Subcutaneous abdominal adipose tissue (tissue), 5 donors: ENCODE measurements around the gene PSMA7.
A peak's percentile ranks its signal among the peaks of the same experiment; 100 is the strongest.
"Not testable (repeated sequence)": the region's sequence is repeated elsewhere in the genome, so short reads cannot be mapped to it uniquely, and the experiment has no call there.

ENCODE experiments used
- H3K27ac ChIP-seq: one replicate; pipeline ENCODE4 v1.7.0; 2013; ENCODE audit warnings: low read depth, mild to moderate bottlenecking, inconsistent platforms, low read length, moderate library complexity
- H3K27me3 ChIP-seq, 5 donors: one replicate each; pipeline ENCODE4 v1.7.0; 2013; ENCODE audit warnings: low read length in 5 of 5, inconsistent platforms in 1 of 5; ENCODE audit not compliant: control insufficient read depth in 5 of 5, insufficient read depth in 4 of 5
- H3K36me3 ChIP-seq, 5 donors: one replicate each; pipeline ENCODE4 v1.7.0; 2013; ENCODE audit warnings: low read length in 5 of 5; ENCODE audit not compliant: control insufficient read depth in 5 of 5, insufficient read depth in 5 of 5
- H3K4me1 ChIP-seq, 5 donors: one replicate each; pipeline ENCODE4 v1.7.0; 2013; ENCODE audit warnings: low read length in 5 of 5, mild to moderate bottlenecking in 3 of 5, moderate library complexity in 1 of 5; ENCODE audit not compliant: control insufficient read depth in 5 of 5, insufficient read depth in 5 of 5
- H3K4me3 ChIP-seq, 5 donors: one replicate each; pipeline ENCODE4 v1.7.0; 2013; ENCODE audit warnings: low read length in 5 of 5, low read depth in 1 of 5
- H3K9ac ChIP-seq, 5 donors: one replicate each; pipeline ENCODE4 v1.7.0; 2013; ENCODE audit warnings: low read length in 5 of 5, mild to moderate bottlenecking in 4 of 5, moderate library complexity in 3 of 5
- H3K9me3 ChIP-seq, 5 donors: one replicate each; pipeline ENCODE4 v1.7.0; 2013; ENCODE audit warnings: low read length in 5 of 5; ENCODE audit not compliant: control insufficient read depth in 5 of 5
- donor health status: healthy.
- donor health status: healthy.
- donor health status: healthy.
- donor health status: healthy.
- donor health status: healthy.

PSMA7 gene

DNA sequence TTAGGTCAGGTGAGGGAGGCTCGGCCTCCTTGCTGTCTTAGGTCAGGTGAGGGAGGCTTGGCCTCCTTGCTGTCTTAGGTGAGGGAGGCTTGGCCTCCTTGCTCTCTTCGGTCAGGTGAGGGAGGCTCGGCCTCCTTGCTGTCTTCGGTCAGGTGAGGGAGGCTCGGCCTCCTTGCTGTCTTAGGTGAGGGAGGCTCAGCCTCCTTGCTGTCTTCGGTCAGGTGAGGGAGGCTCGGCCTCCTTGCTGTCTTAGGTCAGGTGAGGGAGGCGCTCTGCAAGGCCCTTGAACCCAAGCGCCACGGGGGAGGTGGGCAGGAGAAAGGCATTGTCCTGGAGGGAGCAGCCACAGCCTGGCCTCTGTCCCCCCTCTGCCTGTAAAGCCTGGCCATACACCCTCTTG, 5.2 kb upstream of the PSMA7 start:
- Histone ChIP-seq H3K4me1 (peaks cover 1 to 35% (median 25%) of the 10 kb centered on the region in 5 donors), H3K36me3 (peaks cover 0 to 14% (median 3%) of the 10 kb centered on the region in 5 donors)
- H3K9ac ChIP-seq, H3K27ac ChIP-seq, H3K4me3 ChIP-seq, H3K9me3 ChIP-seq, H3K27me3 ChIP-seq: not testable (repeated sequence)

DNA sequence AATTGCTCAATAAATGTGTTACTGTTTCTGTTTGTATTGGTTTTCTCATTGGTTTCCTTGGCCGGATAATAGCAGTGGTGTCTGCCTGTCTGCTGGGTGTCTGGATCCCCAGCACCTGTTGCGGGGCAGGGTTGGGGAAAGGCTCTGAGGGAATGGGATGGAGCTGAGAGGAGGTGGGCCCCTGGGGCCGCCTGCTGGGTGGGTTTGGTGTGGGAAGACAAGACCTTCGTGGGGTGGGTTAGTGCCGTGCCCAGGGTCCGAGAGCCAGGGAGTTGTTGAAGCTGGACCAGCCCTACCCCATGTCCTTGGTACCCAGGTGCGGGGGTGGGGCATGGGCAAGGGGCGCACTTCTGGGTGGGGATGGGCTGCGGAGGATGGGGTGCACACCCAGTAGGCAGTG, 4.3 kb upstream of the PSMA7 start:
- H3K27ac ChIP-seq: no peak overlapping the region
- H3K36me3 ChIP-seq: peaks cover 0 to 12% (median 3%) of the 10 kb centered on the region in 5 donors
- no peaks in the 10 kb centered on the region for H3K27me3 ChIP-seq
- no peak overlapping the region for H3K4me3 ChIP-seq
- peaks cover 0 to 35% (median 25%) of the 10 kb centered on the region in 5 donors for H3K4me1 ChIP-seq
- no peaks in the 10 kb centered on the region for H3K9me3 ChIP-seq
- H3K9ac ChIP-seq: no peak overlapping the region

DNA sequence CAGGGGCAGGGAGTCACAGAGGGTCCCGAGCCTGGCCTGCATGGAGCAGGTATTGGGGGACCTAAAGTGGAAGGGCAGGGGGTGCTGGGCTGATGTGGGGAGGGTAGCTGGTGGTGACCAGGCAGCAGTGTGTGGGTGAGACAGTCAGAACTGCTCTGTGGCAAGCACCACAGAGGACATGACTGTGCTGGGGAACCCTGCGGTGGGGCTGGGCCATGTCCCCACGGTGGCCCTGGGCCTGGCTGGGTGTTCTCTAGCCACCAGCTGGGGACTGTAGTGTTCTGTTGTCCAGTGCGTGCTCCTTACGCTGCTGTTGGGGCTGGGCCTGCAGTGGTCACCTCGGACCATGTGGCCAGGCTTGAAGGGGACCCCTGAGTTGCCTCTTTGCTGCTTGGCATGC, 3.9 kb upstream of the PSMA7 start:
- Histone ChIP-seq H3K4me1 (peaks cover 0 to 37% (median 26%) of the 10 kb centered on the region in 5 donors), H3K27ac (no peak overlapping the region), H3K36me3 (peaks cover 0 to 8% (median 2%) of the 10 kb centered on the region in 5 donors), H3K9ac (no peak overlapping the region), H3K27me3 (no peaks in the 10 kb centered on the region), H3K4me3 (no peak overlapping the region), H3K9me3 (no peaks in the 10 kb centered on the region)

DNA sequence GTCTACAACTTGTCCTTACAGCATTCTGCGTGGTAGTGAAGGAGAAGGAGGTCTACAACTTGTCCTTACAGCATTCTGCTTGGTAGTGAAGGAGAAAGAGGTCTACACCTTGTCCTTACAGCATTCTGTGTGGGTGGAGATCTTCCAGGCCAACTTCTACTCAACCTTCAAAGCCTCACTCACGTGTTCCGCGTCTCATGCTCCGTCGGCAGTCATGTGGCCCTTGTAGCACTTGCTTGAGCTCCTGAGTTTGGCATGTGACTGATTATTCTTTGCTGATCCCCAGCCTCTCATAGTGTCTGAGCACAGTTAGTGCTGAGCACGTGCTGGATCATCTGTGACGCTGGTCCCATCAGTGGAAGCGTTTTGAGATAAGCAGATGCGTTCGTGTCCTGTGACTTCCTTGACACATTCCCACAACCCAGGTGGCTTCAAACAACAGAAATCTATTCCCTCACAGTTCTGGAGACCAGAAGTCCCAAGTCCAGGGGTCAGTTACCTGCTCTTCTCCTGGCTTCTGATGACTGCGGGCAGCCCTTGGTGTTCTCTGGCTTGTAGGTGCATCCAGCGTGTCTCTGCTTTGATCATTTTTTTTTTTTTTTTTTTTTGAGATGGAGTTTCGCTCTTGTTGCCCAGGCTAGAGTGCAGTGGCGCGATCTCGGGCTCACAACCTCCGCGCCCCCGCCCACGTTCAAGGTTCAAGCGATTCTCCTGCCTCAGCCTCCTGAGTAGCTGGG, 3.0 kb upstream of the PSMA7 start:
- Histone ChIP-seq H3K4me1 (peaks cover 7 to 46% (median 35%) of the 10 kb centered on the region in 5 donors), H3K9ac (no peak overlapping the region), H3K36me3 (peaks cover 0 to 7% (median 0%) of the 10 kb centered on the region in 5 donors), H3K4me3 (no peak overlapping the region), H3K27ac (no peak overlapping the region), H3K9me3 (no peaks in the 10 kb centered on the region), H3K27me3 (no peaks in the 10 kb centered on the region)

DNA sequence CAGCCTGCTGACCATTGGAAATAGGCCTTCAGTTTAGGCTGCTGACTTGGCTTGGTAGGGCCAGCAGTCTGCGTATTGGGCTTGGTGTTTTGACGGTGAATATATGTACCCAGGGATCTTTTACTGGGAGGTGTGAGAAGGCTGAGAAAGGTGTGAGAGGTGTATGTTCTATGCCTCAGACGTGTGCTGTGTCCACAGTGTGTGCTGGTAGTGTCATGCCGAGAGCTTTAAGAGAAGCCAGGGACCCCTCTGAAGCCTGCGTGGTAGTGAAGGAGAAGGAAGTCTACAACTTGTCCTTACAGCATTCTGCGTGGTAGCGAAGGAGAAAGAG, 2.5 kb upstream of the PSMA7 start:
- H3K4me1 ChIP-seq: peaks cover 7 to 51% (median 41%) of the 10 kb centered on the region in 5 donors
- H3K9me3 ChIP-seq: no peaks in the 10 kb centered on the region
- peaks cover 0 to 7% (median 0%) of the 10 kb centered on the region in 5 donors for H3K36me3 ChIP-seq
- no peak overlapping the region for H3K9ac ChIP-seq
- no peak overlapping the region for H3K4me3 ChIP-seq
- H3K27ac ChIP-seq: no peak overlapping the region
- no peaks in the 10 kb centered on the region for H3K27me3 ChIP-seq

DNA sequence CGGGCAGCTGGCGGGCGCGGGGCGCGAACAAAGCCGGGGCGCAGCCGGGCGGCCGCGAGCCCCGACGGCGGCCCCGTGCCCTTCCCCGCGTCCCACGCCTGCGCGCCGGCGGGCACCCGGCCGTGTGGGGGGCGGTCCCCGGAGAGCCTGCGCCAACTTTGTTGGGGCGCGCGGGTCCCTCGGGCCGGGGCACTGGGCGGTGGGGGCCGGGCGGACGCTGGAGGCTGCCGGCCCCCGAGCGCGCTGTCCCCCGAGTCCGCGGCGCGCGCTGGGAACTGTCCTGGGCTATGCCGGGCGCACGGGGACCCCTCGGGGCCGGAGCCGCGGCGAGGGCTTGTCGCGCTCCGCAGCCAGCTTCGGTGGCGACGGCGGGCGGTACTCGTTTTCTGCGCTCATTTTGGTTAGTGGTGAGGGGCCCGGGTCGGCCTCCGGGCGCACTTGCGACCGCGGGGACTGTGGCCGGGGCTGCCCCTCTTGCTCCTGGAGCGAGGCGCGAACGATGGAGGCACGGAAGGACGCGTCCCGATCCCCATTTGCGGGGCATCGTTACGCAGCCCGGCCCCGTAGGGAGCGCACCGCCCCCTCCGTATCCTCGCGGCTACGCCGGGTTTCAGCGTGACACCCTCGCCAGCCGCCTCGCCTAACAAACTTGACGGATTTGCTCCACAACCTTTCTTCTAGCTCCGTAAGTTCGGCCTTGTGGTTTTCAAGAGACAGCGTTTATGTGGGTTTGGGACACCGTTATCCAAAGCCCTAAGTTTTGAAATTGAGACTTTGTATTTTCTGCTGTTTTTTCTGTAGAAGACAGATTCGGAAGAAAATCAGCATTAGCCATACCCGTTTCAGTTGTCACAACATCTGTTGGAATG, 997 bp upstream of the PSMA7 start:
- H3K4me1 ChIP-seq: peaks cover 7 to 43% (median 36%) of the 10 kb centered on the region in 5 donors
- H3K27me3 ChIP-seq: no peaks in the 10 kb centered on the region
- H3K9me3 ChIP-seq: no peaks in the 10 kb centered on the region
- H3K9ac ChIP-seq: peak overlapping the region in 4 of 5 donors; percentile 2 to 67 (median 57)
- H3K27ac ChIP-seq: peak overlapping the region; percentile 24
- peaks cover 2 to 20% (median 13%) of the 10 kb centered on the region in 5 donors for H3K36me3 ChIP-seq
- peak overlapping the region; percentile 45 to 82 (median 75) for H3K4me3 ChIP-seq

DNA sequence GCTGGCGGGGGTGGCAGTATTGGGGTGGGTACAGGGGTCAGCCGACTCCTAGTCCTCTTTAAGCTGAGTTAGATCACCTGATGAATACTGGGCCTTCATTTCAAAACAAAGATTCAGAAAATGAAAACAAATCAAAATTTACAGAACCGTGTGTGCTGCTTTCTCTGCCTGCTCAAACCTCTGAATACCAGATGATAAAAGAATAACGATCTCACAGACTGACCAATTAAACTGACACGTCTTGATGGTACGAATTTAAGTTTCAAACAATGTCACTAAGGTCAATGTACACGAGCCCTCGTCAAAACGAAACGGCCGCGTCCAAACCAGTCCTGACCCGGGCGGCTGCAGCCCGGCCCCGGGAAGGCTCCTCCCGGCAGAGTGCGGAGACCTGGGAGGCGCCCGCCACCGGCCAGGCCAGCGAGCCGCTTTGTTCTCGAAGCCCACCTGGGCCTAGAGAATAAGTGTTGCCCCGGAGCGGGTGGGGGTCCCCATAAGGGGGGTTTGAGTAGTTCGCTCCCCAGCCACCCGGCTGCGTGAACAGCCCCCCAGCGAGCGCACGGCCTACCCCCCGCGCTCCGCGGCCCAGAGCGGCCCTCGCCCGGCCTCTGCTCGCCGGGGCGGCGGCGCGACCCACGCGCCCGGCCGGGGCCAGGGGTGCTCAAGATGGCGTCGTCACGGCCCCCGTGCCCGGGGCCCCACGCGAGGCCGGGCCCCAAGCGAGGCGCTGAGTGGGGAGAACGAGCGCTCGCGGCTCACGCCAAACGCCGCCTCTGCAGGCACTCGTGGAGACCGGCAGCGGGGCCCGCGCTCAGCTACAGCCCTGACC, 728 bp downstream of the PSMA7 start:
- Histone ChIP-seq H3K4me3 (peak overlapping the region; percentile 73 to 82 (median 80)), H3K9ac (peak overlapping the region; percentile 75 to 90 (median 85)), H3K27me3 (no peaks in the 10 kb centered on the region), H3K9me3 (no peaks in the 10 kb centered on the region), H3K36me3 (peaks cover 4 to 38% (median 30%) of the 10 kb centered on the region in 5 donors), H3K4me1 (peaks cover 7 to 40% (median 35%) of the 10 kb centered on the region in 5 donors), H3K27ac (peak overlapping the region; percentile 90)

DNA sequence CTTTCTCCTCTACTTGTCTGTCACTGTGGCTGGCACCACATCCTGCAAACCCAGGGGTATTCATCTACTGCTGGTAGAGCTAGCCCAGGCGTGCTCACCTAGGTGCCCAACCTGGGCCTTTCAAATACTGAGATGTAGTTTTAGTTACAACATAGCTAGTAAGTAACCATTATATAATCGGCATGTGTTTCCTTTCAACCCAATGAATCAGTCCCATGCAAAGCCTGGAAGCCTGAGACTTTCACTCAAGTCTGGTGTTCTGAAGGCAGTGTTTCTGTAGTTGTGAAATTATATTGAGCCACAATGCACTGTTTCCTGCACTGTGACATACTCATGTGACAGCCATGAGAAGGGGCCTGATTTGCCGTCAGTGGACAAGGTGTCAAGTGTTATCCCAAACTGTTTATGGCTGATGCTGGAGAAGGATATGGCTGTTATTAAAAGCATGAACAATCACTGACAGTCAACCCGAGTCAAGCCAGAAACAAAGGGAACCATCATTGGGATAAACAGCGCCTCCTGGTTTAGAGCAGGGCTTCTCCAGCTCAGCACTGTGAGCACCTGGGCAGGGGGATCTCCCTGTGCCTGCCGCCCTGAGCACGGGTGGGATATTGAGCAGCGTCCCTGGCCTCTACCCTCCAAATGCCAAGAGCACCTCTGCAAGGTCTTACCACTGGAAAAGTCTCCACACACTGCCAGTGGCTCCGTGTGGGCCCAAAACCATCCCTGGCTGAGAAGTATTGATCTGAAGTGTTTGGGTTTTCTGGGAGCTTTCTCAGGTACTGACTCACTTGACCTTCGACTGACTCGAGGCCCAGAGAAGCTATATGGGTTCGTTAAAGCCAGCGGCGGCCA, 1.6 kb downstream of the PSMA7 start:
- H3K4me3 ChIP-seq: peak overlapping the region; percentile 73 to 82 (median 80)
- no peaks in the 10 kb centered on the region for H3K27me3 ChIP-seq
- H3K9me3 ChIP-seq: no peaks in the 10 kb centered on the region
- peaks cover 7 to 46% (median 36%) of the 10 kb centered on the region in 5 donors for H3K36me3 ChIP-seq
- peak overlapping the region; percentile 90 for H3K27ac ChIP-seq
- peak overlapping the region; percentile 75 to 90 (median 85) for H3K9ac ChIP-seq
- H3K4me1 ChIP-seq: peaks cover 7 to 39% (median 35%) of the 10 kb centered on the region in 5 donors

DNA sequence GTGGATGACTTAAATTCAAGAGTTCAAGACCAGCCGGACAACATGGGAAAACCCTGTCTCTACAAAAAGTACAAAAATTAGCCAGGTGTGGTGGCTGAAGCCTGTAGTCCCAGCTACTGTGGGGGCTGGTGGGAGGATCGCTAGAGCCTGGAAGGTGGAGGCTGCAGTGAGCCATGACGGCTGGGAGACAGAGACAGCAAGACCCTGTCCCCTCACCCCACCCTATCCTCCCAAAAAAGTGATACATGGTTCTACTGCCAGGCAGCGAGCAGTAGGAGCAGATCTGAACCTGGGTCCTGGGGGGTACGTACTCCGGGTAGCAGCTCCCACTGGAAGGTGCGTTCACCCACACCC, 2.2 kb downstream of the PSMA7 start:
- Histone ChIP-seq H3K27me3 (no peaks in the 10 kb centered on the region), H3K9me3 (no peaks in the 10 kb centered on the region), H3K27ac (peak overlapping the region; percentile 90), H3K4me3 (peak overlapping the region; percentile 21 to 82 (median 80)), H3K9ac (peak overlapping the region in 3 of 5 donors; percentile 75 to 86 (median 85)), H3K36me3 (peaks cover 13 to 52% (median 41%) of the 10 kb centered on the region in 5 donors), H3K4me1 (peaks cover 7 to 39% (median 33%) of the 10 kb centered on the region in 5 donors)
